Stimulated activated CD4-positive, alpha-beta T cell treated with anti-CD3 and anti-CD28 coated beads, Interleukin-1b, Interleukin-23, amount 100 ng/mL, for 1 hour (primary cell): ENCODE results near the gene TIMP2.
"Not testable (repeated sequence)": the region's sequence is repeated elsewhere in the genome, so short reads cannot be mapped to it uniquely, and the experiment has no call there.

Experiments used
- DNase-seq, 2 donors: peaks; one replicate each; pipeline ENCODE4 v3.0.0-alpha.2; 2020; ENCODE audit warnings: low read depth in 2 of 2

TIMP2 gene

GRCh38 chr17:78890498-78890897 is 34.7 kb downstream of the TIMP2 start:
- no peak for DNase-seq

GRCh38 chr17:78890096-78890495 is 35.1 kb downstream of the TIMP2 start:
- DNase-seq = not testable (repeated sequence)

DNA sequence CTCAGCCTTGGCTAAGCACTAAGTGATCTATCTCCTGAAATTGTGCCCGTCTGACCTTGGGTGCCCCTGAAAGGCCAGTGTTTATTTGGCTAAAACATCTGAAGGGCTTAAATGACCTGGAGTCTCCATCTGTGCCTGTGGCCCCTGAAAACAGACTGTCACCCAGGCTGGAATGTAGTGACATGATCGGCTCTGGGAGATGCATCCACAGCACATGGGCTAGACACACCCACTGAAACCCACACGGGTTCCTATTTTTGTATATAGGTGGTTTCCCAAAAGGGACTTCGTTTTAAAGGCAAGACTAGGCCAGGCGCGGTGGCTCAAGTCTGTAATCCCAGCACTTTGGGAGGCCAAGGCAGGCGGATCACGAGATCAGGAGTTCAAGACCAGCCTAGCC is 35.7 kb downstream of the TIMP2 start:
- DNase-seq = no peak

DNA sequence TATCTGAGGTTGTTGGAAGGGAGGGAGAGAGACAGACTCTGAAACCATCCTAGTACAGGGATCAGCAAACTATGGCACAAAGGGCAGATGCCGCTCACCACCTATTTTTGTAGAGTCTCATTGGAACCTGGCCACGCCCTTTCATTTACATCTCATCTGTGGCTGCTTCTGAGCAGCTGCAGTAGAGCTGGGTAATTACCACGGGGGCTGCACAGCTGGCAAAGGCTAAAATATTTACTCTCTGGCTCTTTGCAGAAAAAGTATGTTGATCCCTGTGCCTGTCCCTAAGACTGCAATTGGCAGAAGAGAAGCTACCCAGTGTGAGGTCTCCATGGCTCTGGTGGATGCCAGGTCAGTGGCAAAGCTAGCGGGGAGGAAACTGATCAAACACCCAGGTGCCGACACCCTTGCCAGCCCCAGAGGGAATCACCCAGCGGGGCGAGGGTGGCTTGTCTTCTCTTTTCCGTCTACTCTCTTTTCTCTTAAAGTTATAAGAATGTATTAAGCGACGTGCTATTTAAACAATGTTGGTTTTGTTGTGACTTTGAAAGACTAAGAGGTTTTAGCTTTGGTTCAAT is 36.2 kb downstream of the TIMP2 start:
- no peak for DNase-seq

DNA sequence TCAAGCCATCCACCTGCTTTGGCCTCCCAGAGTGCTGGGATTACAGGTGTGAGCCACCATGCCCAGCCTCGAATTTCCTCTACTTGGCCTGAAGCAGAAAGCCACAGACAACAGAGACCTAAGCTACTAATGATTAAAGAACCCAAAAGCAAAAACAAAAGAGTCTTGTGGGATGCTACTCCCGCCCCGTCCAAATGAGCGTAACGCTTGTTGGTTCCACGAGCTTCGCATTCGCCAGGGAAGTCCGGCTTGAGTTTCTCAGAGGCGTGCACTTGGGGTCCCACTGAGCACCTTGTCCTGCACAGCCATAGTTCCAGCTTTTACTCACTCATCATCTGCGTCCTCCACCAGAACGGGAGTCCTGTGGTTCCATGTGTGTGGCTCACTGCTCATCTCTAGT is 38.2 kb downstream of the TIMP2 start:
- DNase-seq = no peak

GRCh38 chr17:78885956-78886355 is 39.2 kb downstream of the TIMP2 start:
- no peak for DNase-seq

DNA sequence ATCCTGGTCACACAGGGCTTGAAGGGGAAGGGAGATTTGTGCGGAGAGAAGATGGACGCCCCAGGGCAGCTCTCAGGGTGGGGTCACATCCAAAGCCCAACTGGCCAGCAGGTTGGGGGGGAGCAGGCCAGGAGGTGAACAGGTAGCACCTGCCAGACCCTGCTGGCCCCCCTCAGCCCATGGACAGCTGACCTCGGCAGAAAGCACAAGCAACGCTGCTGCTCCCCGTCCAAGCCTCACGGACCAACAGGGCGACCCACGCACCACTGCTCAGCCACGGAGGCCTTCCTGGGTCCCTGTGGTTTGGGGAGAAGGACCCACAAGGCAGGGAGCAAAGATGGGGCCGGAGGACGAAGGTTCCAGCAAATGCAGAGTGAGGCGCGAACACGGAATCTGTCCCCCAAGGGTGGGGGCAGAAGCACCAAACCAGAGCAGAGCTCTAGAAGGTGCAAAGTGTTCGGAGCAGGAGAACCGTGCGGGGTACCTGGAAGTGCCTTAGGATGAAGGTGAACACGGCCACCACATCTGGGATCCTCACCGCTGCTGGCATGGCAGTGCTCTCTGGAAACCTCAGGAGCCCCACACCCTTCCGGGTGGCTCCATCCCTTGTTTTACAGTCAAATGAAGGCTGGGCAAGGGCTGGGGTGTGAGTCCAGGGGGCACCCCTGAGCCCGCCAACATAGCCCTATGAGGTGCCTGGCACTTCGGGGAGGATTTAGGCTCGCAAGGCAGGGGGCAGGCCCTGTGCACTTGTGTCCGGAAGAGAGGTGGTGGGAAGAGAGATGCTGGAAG is 40.1 kb downstream of the TIMP2 start:
- DNase-seq = no peak

DNA sequence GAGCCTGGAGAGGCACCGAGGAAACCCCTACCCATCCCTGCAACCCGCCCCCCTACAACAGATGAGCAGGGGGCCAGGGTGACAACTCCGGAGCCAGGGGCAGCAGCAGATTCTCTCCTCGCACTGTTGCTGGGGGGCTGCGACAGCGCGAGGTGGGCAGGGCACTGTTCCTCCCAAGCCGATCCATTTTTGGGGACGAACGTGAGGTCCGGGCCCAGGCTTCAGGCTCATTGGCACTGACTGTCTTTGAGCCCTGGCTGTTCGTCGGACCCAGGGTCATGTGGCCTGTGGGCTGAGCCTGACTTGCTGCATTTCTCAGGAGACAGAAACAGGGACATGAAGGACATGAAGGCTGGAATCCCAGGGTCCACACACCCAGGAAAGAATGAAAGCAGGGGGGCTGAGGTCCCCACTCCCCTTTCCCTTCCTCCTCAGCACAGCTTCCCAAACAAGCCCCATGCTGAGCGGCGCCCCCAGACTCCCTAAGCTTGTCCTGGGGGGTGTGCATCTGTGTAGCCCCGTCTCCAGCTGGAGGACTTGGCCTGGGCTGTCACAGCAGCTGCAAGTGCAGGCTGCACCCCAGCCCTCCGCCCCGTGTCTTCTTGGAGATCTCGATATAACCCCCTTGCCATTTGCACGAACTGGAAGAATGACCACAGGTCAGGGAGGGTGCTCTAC is 40.9 kb downstream of the TIMP2 start:
- DNase-seq = no peak

DNA sequence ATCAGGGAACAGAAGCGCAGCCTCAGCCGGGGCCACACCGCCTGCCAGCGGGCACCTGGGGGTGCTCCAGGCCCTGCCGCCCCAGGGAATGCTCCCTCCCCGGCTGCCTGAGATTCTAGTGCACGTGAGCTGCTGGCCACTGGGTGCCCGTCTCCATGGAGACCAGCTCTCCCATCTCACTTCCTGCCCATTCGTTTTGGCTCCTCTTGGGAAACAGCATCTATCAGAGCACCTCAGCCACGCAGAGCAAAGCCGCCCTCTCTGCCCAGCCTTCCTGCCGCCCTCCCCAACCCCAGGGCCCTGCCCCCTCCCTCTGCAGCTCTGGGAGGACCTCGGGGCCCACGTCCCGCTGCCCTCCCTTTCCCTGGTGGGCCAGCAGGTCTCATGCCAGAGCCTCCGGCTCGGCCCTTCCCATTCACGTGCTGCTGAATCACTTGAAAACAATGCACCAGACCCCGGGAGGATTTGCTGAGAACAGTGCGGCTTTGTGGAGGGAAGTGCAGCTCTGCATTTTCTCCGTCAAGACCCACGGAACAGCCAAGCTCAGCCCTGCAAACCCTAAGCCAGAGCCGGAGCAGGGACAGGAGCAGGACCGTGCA is 41.6 kb downstream of the TIMP2 start:
- DNase-seq = no peak

- DNase-seq = no peak
Observed at GRCh38 chr17:78883089-78883532, 42.1 kb downstream of the TIMP2 start.

- DNase-seq = no peak
Observed at GRCh38 chr17:78882540-78883088, 42.6 kb downstream of the TIMP2 start.

- no peak for DNase-seq
Observed at GRCh38 chr17:78879635-78880186, 45.5 kb downstream of the TIMP2 start.

DNA sequence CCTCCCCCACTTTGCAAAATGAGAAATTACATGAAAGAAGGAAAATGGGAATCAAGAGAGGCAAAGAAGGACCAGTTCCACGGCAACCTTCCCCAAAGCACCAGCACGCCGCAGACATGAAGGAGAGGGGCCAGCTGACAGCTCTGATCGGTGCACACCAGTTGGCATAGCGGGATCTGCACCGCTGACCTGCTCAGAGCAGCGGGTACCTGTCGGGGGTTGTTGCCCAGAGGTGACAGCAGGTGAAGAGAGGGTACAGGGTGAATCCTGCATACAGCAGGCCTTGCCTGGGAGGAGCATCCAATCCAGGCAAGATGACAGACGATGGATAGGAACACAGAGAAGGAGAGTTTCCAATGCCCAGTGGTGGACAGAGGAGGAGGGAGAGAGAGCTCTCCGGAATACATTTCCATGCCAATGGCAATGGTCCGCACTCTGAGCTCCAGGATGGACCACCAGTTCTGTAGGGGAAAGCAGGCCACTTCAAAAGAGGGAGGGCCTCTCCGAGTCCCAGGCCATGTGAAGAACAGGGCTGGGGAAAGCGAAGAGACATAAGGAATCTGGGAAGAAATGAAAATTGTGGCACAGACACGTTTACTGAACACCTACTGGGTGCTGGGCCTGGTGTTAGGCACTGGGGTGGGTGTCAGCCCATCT is 46.2 kb downstream of the TIMP2 start:
- DNase-seq = no peak

- no peak for DNase-seq
Observed at GRCh38 chr17:78878261-78878660, 46.9 kb downstream of the TIMP2 start.

- DNase-seq = not testable (repeated sequence)
Observed at GRCh38 chr17:78876954-78877517, 48.2 kb downstream of the TIMP2 start.

DNA sequence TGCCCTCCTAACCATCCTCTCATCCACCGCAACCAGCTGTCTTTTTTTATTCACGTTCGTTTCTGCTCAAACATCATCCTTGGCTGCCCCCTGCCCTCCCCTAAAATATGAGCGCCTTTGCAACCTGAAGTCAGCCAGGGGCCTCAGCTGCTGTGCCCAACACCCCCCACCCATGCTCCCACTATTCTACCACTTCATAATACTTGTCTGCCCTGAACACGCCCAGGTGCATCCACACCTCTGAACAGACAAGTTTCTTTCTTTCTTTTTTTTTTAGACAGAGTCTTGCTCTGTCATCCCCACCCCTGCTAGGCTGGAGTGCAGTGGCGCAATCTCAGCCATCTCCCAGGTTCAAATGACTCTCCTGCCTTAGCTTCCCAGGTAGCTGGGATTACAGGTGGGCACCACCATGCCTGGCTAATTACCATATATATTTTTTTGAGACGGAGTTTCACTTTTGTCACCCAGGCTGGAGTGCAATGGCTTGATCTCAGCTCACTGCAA is 49.0 kb downstream of the TIMP2 start:
- no peak for DNase-seq

DNA sequence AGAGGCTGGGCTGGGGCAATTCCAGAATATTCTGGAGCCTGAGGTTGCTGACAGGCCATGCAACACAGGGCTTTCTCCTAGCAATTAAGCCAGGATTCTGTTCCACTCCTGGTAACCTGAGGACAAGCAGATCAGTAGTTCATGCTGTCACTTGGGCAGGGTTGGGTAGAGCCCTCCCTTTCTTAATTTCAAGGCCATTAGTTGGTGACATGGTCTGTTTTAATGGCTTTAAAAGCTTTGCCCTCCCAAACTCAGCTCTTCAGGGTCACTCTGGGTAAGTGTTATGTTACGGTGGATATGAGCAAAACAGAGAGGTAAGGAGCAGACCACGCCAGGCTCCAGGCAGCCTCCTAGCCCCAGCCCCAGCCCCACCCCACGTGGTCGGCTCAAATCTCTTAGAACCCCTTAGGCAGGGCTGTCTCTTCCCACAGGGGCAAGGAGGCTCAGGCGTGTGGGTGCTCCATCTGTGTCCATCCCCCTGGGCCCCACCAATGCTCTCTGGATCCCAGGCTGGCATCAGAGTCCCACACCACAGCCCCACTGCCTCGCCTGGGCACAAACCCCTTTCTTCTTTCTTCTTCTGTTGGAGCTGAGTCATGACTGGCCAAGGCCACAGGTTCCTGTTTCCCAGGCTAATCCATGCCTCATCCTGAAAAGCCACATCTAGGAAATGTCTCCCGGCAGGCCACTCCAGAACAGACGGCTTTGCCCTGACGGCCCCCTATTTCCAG is 49.7 kb downstream of the TIMP2 start:
- DNase-seq = no peak

DNA sequence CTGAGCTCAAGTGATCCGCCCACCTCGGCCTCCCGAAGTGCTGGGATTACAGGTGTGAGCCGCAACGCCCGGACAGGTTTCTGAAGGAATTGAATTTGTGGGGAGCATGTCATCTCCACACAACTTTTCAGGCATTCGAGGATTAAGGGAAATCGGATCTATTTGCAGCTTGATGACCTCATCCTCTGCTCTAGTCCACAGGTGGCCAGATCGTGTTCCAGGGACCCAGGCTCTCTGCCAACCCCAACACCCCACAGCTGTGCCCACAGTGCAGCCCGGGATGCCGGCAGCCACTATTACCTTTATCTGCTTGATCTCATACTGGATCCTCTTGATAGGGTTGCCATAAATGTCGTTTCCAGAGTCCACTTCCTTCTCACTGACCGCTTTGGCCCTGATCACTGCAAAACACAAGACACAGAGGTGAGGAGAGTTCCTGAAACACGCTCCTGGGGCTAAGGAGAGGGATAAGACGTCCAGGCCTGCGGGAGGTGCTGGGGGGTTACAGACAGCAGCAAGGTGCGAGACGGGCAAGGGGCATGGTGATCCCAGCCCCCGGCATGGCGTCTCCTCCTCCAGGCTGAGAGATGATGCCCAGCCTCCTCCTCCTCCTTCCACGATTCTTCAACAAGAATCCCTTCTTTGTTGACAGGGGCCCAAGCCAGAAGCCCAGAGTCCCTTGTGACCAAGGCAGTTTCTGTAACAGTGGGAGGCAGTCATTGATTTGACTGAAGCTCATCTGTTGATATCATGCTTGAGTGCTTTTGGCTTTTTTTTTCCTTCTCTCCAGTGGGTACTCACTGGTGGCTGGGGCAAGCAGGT is 51.5 kb downstream of the TIMP2 start:
- no peak for DNase-seq

DNA sequence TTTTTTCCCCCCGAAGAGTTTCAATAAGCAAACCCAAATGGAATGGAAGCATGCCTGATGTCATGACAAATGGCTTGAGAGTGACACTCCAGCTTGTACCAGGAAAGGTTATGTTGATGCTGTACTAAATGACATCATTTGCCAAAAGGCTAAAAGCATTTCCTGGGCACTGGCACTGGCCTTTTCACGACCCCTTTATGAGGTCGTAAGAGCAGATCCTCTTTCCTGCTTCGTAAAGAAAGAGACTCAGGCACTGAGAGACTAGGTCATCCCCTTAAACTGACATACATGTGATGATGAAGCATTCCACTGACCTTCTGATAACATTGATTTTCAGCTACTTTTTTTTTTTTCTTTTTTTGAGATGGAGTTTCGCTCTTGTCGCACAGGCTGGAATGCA is 52.7 kb downstream of the TIMP2 start:
- no peak for DNase-seq
